ENCODE measurements around the gene TBK1.

The TBK1 gene

DNA sequence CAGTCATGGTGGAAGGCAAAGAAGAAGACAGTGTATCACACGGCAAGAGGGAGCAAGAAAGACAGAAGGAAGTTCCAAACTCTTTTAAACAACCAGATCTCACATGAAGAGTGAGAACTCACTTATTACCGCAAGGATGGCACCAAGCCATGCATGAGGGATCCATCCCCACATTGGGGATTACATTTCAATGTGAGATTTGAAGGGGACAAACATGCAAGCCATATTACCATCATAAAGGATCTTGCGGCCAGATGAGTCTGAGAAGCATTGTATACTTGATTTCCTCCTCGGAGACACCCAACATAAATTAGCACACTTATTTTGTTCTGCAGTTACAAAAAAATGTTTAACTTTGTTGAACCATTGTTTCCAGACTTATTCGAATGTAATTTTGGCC, 66.5 kb downstream of the TBK1 start:
- H3K9ac ChIP-seq (ENCODE audit: low read depth, low read length, poor library complexity, severe bottlenecking): no peak overlapping the region
- H3K4me1 ChIP-seq (ENCODE audit: insufficient read depth, low read length, poor library complexity, severe bottlenecking): peaks cover 8% of the 10 kb centered on the region
- no peak overlapping the region for H3K4me3 ChIP-seq (ENCODE audit: low read length, poor library complexity, severe bottlenecking)
- no peaks in the 10 kb centered on the region for H3K79me2 ChIP-seq (ENCODE audit: insufficient read depth, low read length)
- H4K20me1 ChIP-seq (ENCODE audit: insufficient read depth, low read length, poor library complexity, severe bottlenecking): no peaks in the 10 kb centered on the region
- H3F3A ChIP-seq (ENCODE audit: low read depth): no peaks in the 10 kb centered on the region
- H3K36me3 ChIP-seq (ENCODE audit: insufficient read depth, low read length): no peaks in the 10 kb centered on the region
- H3K27me3 ChIP-seq (ENCODE audit: insufficient read depth, low read length, poor library complexity, severe bottlenecking): no peaks in the 10 kb centered on the region
- H3K9me3 ChIP-seq (ENCODE audit: insufficient read depth, low read depth, low read length): no peaks in the 10 kb centered on the region
- H2AFZ ChIP-seq (ENCODE audit: low read length): no peak overlapping the region
- no peak for TF ChIP-seq EZH2phosphoT487 (IDR thresholded peaks at IDR 0.05; ENCODE audit: borderline replicate concordance)
- TF ChIP-seq, protein P1, sequence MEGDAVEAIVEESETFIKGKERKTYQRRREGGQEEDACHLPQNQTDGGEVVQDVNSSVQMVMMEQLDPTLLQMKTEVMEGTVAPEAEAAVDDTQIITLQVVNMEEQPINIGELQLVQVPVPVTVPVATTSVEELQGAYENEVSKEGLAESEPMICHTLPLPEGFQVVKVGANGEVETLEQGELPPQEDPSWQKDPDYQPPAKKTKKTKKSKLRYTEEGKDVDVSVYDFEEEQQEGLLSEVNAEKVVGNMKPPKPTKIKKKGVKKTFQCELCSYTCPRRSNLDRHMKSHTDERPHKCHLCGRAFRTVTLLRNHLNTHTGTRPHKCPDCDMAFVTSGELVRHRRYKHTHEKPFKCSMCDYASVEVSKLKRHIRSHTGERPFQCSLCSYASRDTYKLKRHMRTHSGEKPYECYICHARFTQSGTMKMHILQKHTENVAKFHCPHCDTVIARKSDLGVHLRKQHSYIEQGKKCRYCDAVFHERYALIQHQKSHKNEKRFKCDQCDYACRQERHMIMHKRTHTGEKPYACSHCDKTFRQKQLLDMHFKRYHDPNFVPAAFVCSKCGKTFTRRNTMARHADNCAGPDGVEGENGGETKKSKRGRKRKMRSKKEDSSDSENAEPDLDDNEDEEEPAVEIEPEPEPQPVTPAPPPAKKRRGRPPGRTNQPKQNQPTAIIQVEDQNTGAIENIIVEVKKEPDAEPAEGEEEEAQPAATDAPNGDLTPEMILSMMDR (conservative IDR thresholded peaks at IDR 0.05; ENCODE audit: low read length): no peak
- no peaks in the 10 kb centered on the region for H3K9me2 ChIP-seq (replicated peaks; ENCODE audit: low read depth, low read length)
- H3K4me2 ChIP-seq (ENCODE audit: low read depth, low read length, poor library complexity, severe bottlenecking): no peak overlapping the region

DNA sequence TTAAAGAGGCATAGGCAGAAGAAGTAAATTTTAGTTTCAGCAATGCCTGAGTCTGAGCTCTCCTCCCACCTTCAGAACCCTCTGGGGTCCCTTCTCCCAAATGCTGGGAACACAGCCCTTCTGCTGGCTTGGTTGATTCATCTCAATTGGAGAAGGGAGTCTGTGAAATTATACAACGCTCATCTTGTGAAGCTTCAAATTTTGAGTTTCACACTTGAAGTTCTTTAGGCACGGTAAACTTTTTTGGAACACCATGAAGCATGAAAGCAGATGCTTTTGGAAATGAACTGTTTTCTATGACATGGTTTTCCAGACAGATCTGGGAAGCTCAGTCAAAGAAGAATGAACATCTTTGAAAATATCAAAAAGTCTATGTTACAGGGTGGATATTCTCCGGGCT, 69.9 kb downstream of the TBK1 start:
- TF ChIP-seq EZH2phosphoT487 (IDR thresholded peaks at IDR 0.05; ENCODE audit: borderline replicate concordance): no peak
- TF ChIP-seq, protein P1 (conservative IDR thresholded peaks at IDR 0.05; ENCODE audit: low read length): no peak
- Histone ChIP-seq H4K20me1 (ENCODE audit: insufficient read depth, low read length, poor library complexity, severe bottlenecking) (no peaks in the 10 kb centered on the region), H3F3A (ENCODE audit: low read depth) (no peaks in the 10 kb centered on the region), H3K36me3 (ENCODE audit: insufficient read depth, low read length) (no peaks in the 10 kb centered on the region), H3K9ac (ENCODE audit: low read depth, low read length, poor library complexity, severe bottlenecking) (no peak overlapping the region), H3K4me3 (ENCODE audit: low read length, poor library complexity, severe bottlenecking) (no peak overlapping the region), H3K9me2 (replicated peaks; ENCODE audit: low read depth, low read length) (no peaks in the 10 kb centered on the region), H3K27me3 (ENCODE audit: insufficient read depth, low read length, poor library complexity, severe bottlenecking) (no peaks in the 10 kb centered on the region), H3K9me3 (ENCODE audit: insufficient read depth, low read depth, low read length) (no peaks in the 10 kb centered on the region), H3K4me2 (ENCODE audit: low read depth, low read length, poor library complexity, severe bottlenecking) (no peak overlapping the region), H3K79me2 (ENCODE audit: insufficient read depth, low read length) (no peaks in the 10 kb centered on the region), H2AFZ (ENCODE audit: low read length) (no peak overlapping the region), H3K4me1 (ENCODE audit: insufficient read depth, low read length, poor library complexity, severe bottlenecking) (peaks cover 8% of the 10 kb centered on the region)

DNA sequence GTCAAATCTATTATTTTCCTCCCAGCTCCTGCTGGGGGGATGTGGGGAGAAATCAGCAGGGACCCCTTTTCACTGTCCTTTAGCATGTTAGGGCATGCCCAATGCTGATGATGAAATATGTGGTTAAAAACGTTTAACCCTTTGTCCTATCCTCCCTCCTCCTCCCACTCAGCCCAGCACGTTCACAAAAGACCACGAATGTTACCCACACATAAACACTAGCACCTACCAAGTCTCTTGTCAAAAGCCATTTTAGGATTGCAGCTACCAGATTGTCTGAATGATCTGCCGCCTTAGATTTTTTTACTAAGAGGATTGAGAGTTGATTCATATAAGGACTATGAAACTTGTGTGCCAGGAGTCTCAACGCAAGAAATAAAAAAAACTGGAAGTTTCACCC, 70.4 kb downstream of the TBK1 start:
- no peaks in the 10 kb centered on the region for H3K79me2 ChIP-seq (ENCODE audit: insufficient read depth, low read length)
- no peaks in the 10 kb centered on the region for H3K9me2 ChIP-seq (replicated peaks; ENCODE audit: low read depth, low read length)
- no peak overlapping the region for H2AFZ ChIP-seq (ENCODE audit: low read length)
- no peaks in the 10 kb centered on the region for H4K20me1 ChIP-seq (ENCODE audit: insufficient read depth, low read length, poor library complexity, severe bottlenecking)
- H3K9ac ChIP-seq (ENCODE audit: low read depth, low read length, poor library complexity, severe bottlenecking): no peak overlapping the region
- no peak for TF ChIP-seq EZH2phosphoT487 (IDR thresholded peaks at IDR 0.05; ENCODE audit: borderline replicate concordance)
- TF ChIP-seq, protein P1 (conservative IDR thresholded peaks at IDR 0.05; ENCODE audit: low read length): no peak
- H3K4me1 ChIP-seq (ENCODE audit: insufficient read depth, low read length, poor library complexity, severe bottlenecking): peaks cover 8% of the 10 kb centered on the region
- H3K4me2 ChIP-seq (ENCODE audit: low read depth, low read length, poor library complexity, severe bottlenecking): no peak overlapping the region
- no peaks in the 10 kb centered on the region for H3K9me3 ChIP-seq (ENCODE audit: insufficient read depth, low read depth, low read length)
- no peak overlapping the region for H3K4me3 ChIP-seq (ENCODE audit: low read length, poor library complexity, severe bottlenecking)
- H3F3A ChIP-seq (ENCODE audit: low read depth): no peaks in the 10 kb centered on the region
- H3K27me3 ChIP-seq (ENCODE audit: insufficient read depth, low read length, poor library complexity, severe bottlenecking): no peaks in the 10 kb centered on the region
- no peaks in the 10 kb centered on the region for H3K36me3 ChIP-seq (ENCODE audit: insufficient read depth, low read length)
